A549 (cell line): ENCODE data around the gene TTC34.

Experiments
- CTCF ChIP-seq: fragments of >200 bp; sonication (Bioruptor Twin); formaldehyde crosslinking; IDR thresholded peaks from 3 replicates; pipeline ENCODE4 v1.5.1; 2016
- MAFK ChIP-seq: fragments of 450-650 bp; IDR thresholded peaks from 2 replicates; pipeline ENCODE4 v1.6.1; 2014; ENCODE audit not compliant: partially characterized antibody

- TF ChIP-seq CTCF = no peak
- no peak for TF ChIP-seq MAFK
These were observed 17.8 kb downstream of the TTC34 start for GRCh38 chr1:2783435-2784397.
